ENCODE data around the gene CREM.
A peak's percentile ranks its signal among the peaks of the same experiment; 100 is the strongest.
"Not testable (repeated sequence)": the region's sequence is repeated elsewhere in the genome, so short reads cannot be mapped to it uniquely, and the experiment has no call there.

CREM gene

GRCh38 chr10:35195361-35196306 is 69.0 kb downstream of the CREM start:
- peak; percentile 95 for FAIRE-seq

- no peak for FAIRE-seq
Observed at GRCh38 chr10:35200487-35200886, 73.8 kb downstream of the CREM start.

GRCh38 chr10:35201234-35201633 is 74.6 kb downstream of the CREM start:
- no peak for FAIRE-seq

- no peak for FAIRE-seq
Observed at GRCh38 chr10:35202050-35202449, 75.4 kb downstream of the CREM start.

- no peak for FAIRE-seq
Observed at GRCh38 chr10:35203745-35204144, 77.1 kb downstream of the CREM start.

- peak; percentile 44 for FAIRE-seq
Observed at GRCh38 chr10:35204650-35205319, 78.1 kb downstream of the CREM start.

GRCh38 chr10:35206274-35206673 is 79.6 kb downstream of the CREM start:
- no peak for FAIRE-seq

GRCh38 chr10:35208536-35208935 is 81.9 kb downstream of the CREM start:
- no peak for FAIRE-seq

GRCh38 chr10:35208949-35209613 is 82.4 kb downstream of the CREM start:
- FAIRE-seq: no peak

- no peak for FAIRE-seq
Observed at GRCh38 chr10:35210961-35211360, 84.3 kb downstream of the CREM start.

GRCh38 chr10:35211390-35211789 is 84.7 kb downstream of the CREM start:
- no peak for FAIRE-seq

GRCh38 chr10:35212856-35213255 is 86.2 kb downstream of the CREM start:
- no peak for FAIRE-seq

GRCh38 chr10:35213699-35214098 is 87.1 kb downstream of the CREM start:
- no peak for FAIRE-seq

GRCh38 chr10:35214607-35215020 is 88.0 kb downstream of the CREM start:
- FAIRE-seq: no peak

- no peak for FAIRE-seq
Observed at GRCh38 chr10:35215107-35215506, 88.5 kb downstream of the CREM start.

- FAIRE-seq: no peak
Observed at GRCh38 chr10:35216303-35216905, 89.8 kb downstream of the CREM start.

GRCh38 chr10:35216956-35217355 is 90.3 kb downstream of the CREM start:
- not testable (repeated sequence) for FAIRE-seq

GRCh38 chr10:35217455-35217854 is 90.8 kb downstream of the CREM start:
- no peak for FAIRE-seq

GRCh38 chr10:35218339-35218955 is 91.8 kb downstream of the CREM start:
- peak; percentile 94 for FAIRE-seq

GRCh38 chr10:35219292-35219691 is 92.6 kb downstream of the CREM start:
- FAIRE-seq: no peak

GRCh38 chr10:35219891-35220890 is 93.5 kb downstream of the CREM start:
- no peak for FAIRE-seq
